NCI-H1930 (cell line): Measurements from ENCODE around the gene PLD5.
"Not testable (repeated sequence)": the region's sequence is repeated elsewhere in the genome, so short reads cannot be mapped to it uniquely, and the experiment has no call there.

Source experiments
- DNase-seq, 2 experiments: peaks; one replicate each; lab custom pipeline; 2025; lab: John Stamatoyannopoulos, UW

The PLD5 gene

DNA sequence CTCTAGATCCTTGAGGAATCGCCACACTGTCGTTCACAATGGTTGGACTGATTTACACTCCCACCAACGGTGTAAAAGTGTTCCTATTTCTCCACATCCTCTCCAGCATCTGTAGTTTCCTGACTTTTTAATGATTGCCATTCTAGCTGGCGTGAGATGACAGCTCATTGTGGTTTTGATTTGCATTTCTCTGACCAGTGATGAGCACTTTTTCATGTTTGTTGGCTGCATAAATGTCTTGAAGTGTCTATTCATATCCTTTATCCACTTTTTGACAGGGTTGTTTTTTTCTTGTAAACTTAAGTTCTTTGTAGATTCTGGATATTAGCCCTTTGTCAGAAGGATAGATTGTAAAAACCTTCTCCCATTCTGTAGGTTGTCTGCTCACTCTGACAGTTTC, 465.9 kb downstream of the PLD5 start:
- not testable (repeated sequence) for DNase-seq

DNA sequence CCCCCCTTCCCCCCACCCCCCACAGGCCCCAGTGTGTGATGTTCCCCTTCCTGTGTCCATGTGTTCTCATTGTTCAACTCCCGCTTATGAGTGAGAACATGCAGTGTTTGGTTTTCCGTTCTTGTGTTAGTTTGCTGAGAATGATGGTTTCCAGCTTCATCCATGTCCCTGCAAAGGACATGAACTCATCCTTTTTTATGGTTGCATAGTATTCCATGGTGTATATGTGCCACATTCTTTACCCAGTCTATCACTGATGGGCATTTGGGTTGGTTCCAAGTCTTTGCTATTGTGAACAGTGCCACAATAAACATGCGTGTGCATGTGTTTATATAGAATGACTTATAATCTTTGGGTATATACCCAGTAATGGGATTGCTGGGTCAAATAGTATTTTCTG, 466.3 kb downstream of the PLD5 start:
- not testable (repeated sequence) for DNase-seq

DNA sequence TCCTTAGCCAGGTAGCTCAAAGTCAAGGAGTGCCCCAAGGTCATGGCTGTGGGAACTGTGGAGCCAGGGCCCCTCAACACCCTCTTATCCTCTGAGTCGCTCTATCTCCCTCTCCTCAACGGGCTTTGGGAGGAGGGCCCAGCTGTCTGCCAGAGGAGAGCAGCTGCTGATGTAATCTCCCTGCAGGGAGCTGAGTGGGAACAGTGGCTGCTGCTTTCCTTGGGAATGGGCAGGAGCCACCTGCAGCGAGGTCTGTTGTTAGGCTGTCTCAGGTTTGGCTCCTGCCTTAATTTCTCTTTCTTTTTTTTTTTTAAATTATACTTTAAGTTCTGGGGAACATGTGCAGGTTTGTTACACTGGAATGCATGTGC, 466.8 kb downstream of the PLD5 start:
- DNase-seq, result no peak

DNA sequence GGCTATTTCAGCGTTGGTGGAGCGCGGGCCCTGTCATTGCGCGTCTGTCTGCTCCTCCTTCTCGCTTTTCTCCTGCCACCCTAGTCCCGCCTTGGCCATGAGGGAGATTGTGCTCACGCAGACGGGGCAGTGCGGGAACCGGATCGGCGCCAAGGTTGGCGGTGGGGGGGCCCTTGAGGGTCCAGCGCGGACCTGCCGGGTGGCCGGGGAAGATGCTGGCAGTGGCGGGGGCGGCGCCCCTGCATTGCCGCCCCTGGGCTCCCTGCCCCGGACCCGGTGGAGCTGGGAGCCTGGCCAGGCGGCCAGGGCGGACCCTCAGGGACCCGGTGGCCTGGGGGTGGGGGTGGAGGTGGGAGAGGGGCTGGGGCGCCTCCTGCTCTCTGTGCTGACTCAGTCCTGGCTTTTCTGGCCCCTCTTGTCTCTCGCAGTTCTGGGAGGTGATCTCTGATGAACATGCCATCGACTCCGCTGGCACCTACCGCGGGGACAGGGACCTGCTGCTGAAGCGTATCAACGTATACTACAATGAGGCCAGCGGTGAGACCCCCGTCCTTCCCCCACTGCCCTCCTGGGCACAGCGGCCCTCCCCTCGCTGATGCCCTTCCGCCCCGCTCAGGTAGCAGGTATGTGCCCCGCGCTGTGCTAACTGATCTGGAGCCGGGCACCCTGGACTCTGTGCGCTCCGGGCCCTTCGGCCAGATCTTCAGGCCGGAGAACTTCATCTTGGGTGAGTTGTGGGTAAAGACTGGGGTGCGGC, 467.3 kb downstream of the PLD5 start:
- no peak for DNase-seq

DNA sequence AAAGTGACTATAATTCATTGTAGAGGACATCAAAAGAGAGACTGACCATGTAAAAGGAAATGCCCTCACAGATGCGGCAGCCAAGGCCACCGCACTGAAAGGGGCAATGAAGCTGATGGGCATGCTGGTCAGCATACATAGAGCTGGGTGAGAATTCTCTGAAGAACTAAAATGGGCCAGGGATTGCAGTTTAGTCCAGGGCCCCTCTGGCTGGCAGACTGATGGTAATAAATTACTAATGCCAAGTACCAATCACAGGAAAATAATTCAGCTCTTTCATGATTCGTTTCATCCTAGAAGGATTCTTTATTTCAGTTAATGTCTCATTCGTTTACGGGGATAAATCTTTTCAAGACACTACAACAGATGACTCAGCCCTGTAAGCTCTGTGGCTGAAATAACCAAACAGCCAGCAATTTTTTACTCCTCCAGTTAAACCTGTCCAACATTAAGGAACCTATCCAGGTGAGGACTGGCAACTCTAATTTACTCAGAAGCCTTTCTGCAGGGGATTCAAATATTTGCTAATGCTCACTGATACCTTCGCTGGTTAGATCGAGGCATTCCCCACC, 468.7 kb downstream of the PLD5 start:
- DNase-seq, result no peak

DNA sequence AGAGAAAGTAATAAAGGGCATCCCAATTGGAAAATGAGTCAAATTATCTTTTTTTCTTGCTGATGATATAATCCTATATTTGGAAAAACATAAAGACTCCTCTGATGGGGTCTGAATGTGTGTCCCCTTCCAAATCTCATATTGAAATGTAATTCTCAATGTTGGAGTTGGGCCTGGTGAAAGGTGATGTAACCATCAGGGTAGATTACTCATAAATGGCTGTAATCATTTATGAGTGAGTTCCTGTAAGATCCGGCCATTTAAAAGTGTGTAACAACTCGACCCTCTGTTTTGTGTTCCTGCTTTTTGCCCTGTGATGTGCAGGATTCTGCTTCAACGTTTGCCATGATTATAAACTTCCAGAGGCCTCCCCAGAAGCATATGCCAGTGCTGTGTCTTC, 481.3 kb downstream of the PLD5 start:
- DNase-seq, result no peak

DNA sequence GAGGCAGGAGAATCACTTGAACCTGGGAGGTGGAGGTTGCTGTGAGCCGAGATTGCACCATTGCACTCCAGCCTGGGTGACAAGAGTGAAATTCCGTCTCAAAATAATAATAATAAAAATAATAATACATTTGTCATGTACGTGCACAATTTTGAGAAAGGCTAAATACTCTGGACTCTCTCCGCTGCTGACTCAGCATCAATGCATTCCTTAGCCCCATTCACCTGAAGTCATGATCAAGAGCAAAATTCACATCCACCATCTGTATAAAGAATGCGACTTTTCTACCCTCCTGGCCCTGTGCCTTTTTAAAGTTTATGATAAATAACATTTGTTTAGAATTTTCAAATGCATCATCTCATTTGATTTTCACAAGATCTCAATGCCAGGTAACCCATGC, 490.1 kb downstream of the PLD5 start:
- no peak for DNase-seq

DNA sequence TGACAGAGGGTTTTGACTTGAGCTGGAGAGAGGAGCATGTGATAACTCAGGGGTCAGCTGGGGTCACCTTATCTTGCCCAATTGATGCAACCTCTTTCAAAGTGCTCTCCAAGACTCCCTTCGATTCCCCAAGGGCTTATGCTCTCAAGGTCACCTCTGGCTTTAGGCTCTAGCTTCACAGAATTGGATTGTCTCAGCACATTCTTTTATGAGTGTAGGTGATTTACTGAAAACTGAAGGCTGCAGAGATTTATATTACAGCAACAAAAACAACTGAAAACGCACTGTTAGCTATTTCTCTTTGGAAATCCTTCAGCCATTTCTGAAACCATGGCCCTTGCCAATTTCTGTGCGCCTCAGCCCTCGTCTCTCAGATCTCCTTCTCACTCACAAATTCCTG, 491.1 kb downstream of the PLD5 start:
- no peak for DNase-seq
